ENCODE measurements around the gene PGLYRP2. TPM values are rescaled to one million over a fixed set of nuclear protein-coding genes. Genes with fewer than 3 reads are reported as not detected.

The PGLYRP2 gene
- total RNA-seq, 1 experiment from 2014 or later = not detected

- POLR2A ChIA-PET = interaction anchor here (1.7 kb wide), 1 partner anchor 18 kb away, joined by 5 read pairs; the partner anchor contains the start of gene AKAP8L
Measured at GRCh38 chr19:15436826-15437110, 42.5 kb downstream of the PGLYRP2 start.

More at GRCh38 chr19:15436826-15437110, 42.5 kb downstream of the PGLYRP2 start:
- Histone ChIP-seq H3K4me2 (ENCODE audit: low read length) (no peak overlapping the region), H3K4me3 (replicated peaks in 1 of 2; ENCODE audit: low read depth in 1 of 2, low read length in 2 of 2) (no peak overlapping the region), H4K20me1 (ENCODE audit: insufficient read depth) (no peaks in the 10 kb centered on the region), H3K27me3 (ENCODE audit: insufficient read depth, low read length) (no peaks in the 10 kb centered on the region), H3K79me2 (ENCODE audit: insufficient read depth, low read length) (peaks cover 5% of the 10 kb centered on the region), H3K9me3 (ENCODE audit: control insufficient read depth in 1 of 2, insufficient read depth in 1 of 2, low read depth in 1 of 2, low read length in 2 of 2) (no peaks in the 10 kb centered on the region), H3K9ac (ENCODE audit: low read length) (no peak overlapping the region), H3K4me1 (ENCODE audit: control insufficient read depth in 1 of 2, insufficient read depth in 2 of 2, low read length in 2 of 2) (peaks cover 6 to 10% of the 10 kb centered on the region in 2 experiments), H2AFZ (ENCODE audit: low read depth, low read length, poor library complexity, severe bottlenecking) (no peak overlapping the region), H3K27ac (ENCODE audit: low read depth, low read length) (no peak overlapping the region), H3K9me2 (ENCODE audit: insufficient read depth) (no peaks in the 10 kb centered on the region), H3K36me3 (ENCODE audit: control insufficient read depth in 1 of 2, insufficient read depth in 2 of 2, low read length in 2 of 2) (no peaks in the 10 kb centered on the region; a peak in 1 of 4 replicates)
- no peak for DNase-seq (ENCODE audit: low read depth, low spot score)
- no peak for TF ChIP-seq TCF7L2 (IDR thresholded peaks at IDR 0.05; ENCODE audit: borderline replicate concordance, extremely low read depth, insufficient read depth, insufficient read length)
- no peak for TF ChIP-seq CTCF (IDR thresholded peaks at IDR 0.05 in 2 of 3, conservative IDR thresholded peaks at IDR 0.05 in 1 of 3; ENCODE audit: borderline replicate concordance in 1 of 3, insufficient read depth in 1 of 3, low read depth in 2 of 3, low read length in 2 of 3)
- TF ChIP-seq CBX3 (IDR thresholded peaks at IDR 0.05; ENCODE audit: low read depth) = no peak
- TF ChIP-seq EGR1 (IDR thresholded peaks at IDR 0.05; ENCODE audit: low read depth) = no peak
- no peak for TF ChIP-seq POLR2A (IDR thresholded peaks at IDR 0.05; ENCODE audit: borderline replicate concordance, extremely low read depth, insufficient read depth, insufficient read length)
- TF ChIP-seq ATF3 (IDR thresholded peaks at IDR 0.05) = no peak
- no TSS peak for BruUV-seq (replicated peaks)
- RAD21 ChIA-PET (ENCODE audit: low non-redundant PET in 1 of 2, low total read pairs in 2 of 2, uncharacterized antibody in 2 of 2, unreplicated experiment in 2 of 2) = no interaction called here
- intact Hi-C loops (cut with micrococcal nuclease) = no loop called here
- ATAC-seq = no peak
- CTCF ChIA-PET = no interaction called here
